DOHH2 (cell line): ENCODE measurements around the gene SIPA1L3.

Experiments
- H3F3A ChIP-seq: fragments of 200-600 bp; sonication (generic), shearing (Covaris generic); 2 replicates; pipeline ENCODE4 v1.6.0; 2016; ENCODE audit warnings: antibody characterized with exemption, mild to moderate bottlenecking; ENCODE audit not compliant: control insufficient read depth, insufficient read depth
- H3K27ac ChIP-seq: fragments of 200-600 bp; sonication (generic); 2 replicates; pipeline ENCODE4 v1.5.1; 2014; ENCODE audit warnings: low read depth, mild to moderate bottlenecking, low read length, moderate library complexity
- H3K27me3 ChIP-seq: fragments of 200-600 bp; sonication (generic); 2 replicates; pipeline ENCODE4 v1.6.1; 2014; ENCODE audit warnings: mild to moderate bottlenecking, low read length, mixed read lengths; ENCODE audit not compliant: control insufficient read depth
- H3K36me3 ChIP-seq: fragments of 200-600 bp; sonication (generic); 2 replicates; pipeline ENCODE4 v1.6.1; 2014; ENCODE audit warnings: mild to moderate bottlenecking, low read length, moderate library complexity, mixed read lengths; ENCODE audit not compliant: control insufficient read depth
- H3K4me1 ChIP-seq: fragments of 200-600 bp; sonication (generic); 2 replicates; pipeline ENCODE4 v1.6.1; 2014; ENCODE audit warnings: mild to moderate bottlenecking, low read length, mixed read lengths; ENCODE audit not compliant: control insufficient read depth
- H3K4me2 ChIP-seq: fragments of 200-600 bp; sonication (generic); 2 replicates; pipeline ENCODE4 v1.6.0; 2014; ENCODE audit warnings: mild to moderate bottlenecking, low read length, moderate library complexity
- H3K4me3 ChIP-seq: fragments of 200-600 bp; sonication (generic); 2 replicates; pipeline ENCODE4 v1.5.1; 2014; ENCODE audit warnings: mild to moderate bottlenecking, low read length, mixed read lengths
- H3K79me2 ChIP-seq: fragments of 200-600 bp; sonication (generic); 2 replicates; pipeline ENCODE4 v1.6.1; 2014; ENCODE audit warnings: mild to moderate bottlenecking, low read length, mixed read lengths; ENCODE audit not compliant: control insufficient read depth
- H3K9me2 ChIP-seq: fragments of 200-600 bp; sonication (generic); replicated peaks from 2 replicates; pipeline ENCODE4 v1.6.1; 2014; ENCODE audit warnings: mild to moderate bottlenecking, low read length, mixed read lengths; ENCODE audit not compliant: control insufficient read depth
- H3K9me3 ChIP-seq: fragments of 200-600 bp; sonication (generic); 2 replicates; pipeline ENCODE4 v1.6.1; 2014; ENCODE audit warnings: antibody characterized with exemption, low read length, mixed read lengths; ENCODE audit not compliant: control insufficient read depth, insufficient read depth
- H4K20me1 ChIP-seq: fragments of 200-600 bp; sonication (generic); 2 replicates; pipeline ENCODE4 v1.6.0; 2014; ENCODE audit warnings: low read depth, mild to moderate bottlenecking, antibody characterized with exemption, low read length, moderate library complexity; ENCODE audit not compliant: control insufficient read depth, insufficient read depth
- CTCF ChIP-seq: fragments of 200-600 bp; sonication (generic); IDR thresholded peaks from one replicate; pipeline ENCODE4 v1.5.1; 2014; ENCODE audit warnings: antibody characterized with exemption, mild to moderate bottlenecking, low read depth, low read length; ENCODE audit not compliant: poor library complexity, severe bottlenecking
- EZH2phosphoT487 ChIP-seq: fragments of 200-600 bp; sonication (generic); IDR thresholded peaks from 2 replicates; pipeline ENCODE4 v1.6.1; 2017; ENCODE audit warnings: borderline replicate concordance, mild to moderate bottlenecking, antibody characterized with exemption, low read length, moderate library complexity, mixed read lengths

The SIPA1L3 gene

DNA sequence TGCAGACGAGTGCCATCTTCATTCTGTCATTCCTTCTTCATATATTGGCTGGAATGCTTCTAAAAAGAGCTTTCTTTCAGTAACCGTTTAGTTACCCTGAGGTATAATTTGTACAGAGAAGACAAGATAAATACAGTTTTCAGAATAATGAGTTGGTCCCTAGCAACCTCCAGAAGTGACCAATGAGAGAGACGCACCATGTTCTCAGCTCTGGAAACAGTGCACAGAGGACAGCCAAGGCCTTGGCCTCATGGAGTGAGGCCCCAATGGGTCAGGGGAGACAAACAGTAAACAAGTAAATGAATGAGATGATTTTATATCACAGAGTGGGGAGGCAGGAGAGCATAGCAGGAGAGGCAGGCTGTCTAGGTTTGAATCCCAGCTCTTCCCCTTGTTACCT is 226.3 kb downstream of the SIPA1L3 start:
- Histone ChIP-seq H3K79me2 (no peaks in the 10 kb centered on the region), H3K4me3 (no peak overlapping the region), H3K9me3 (no peaks in the 10 kb centered on the region), H3K27ac (no peak overlapping the region), H3K4me1 (no peaks in the 10 kb centered on the region), H3K9me2 (no peaks in the 10 kb centered on the region), H3K27me3 (no peaks in the 10 kb centered on the region), H3K36me3 (peaks cover 8% of the 10 kb centered on the region; the same call in 1 of the 2 replicates), H4K20me1 (no peaks in the 10 kb centered on the region), H3K4me2 (no peak overlapping the region), H3F3A (no peaks in the 10 kb centered on the region)
- TF ChIP-seq CTCF (no peak), EZH2phosphoT487 (no peak)

GRCh38 chr19:38134540-38135149 is 227.6 kb downstream of the SIPA1L3 start:
- H3K4me3 ChIP-seq = no peak overlapping the region
- no peaks in the 10 kb centered on the region for H3K9me3 ChIP-seq
- H3K79me2 ChIP-seq = no peaks in the 10 kb centered on the region
- no peaks in the 10 kb centered on the region for H3K9me2 ChIP-seq
- H3F3A ChIP-seq = no peaks in the 10 kb centered on the region
- H3K27me3 ChIP-seq = no peaks in the 10 kb centered on the region
- H3K4me1 ChIP-seq = no peaks in the 10 kb centered on the region
- no peak overlapping the region for H3K27ac ChIP-seq
- no peaks in the 10 kb centered on the region for H4K20me1 ChIP-seq
- TF ChIP-seq CTCF = peak; percentile 78
- no peak for TF ChIP-seq EZH2phosphoT487
- no peak overlapping the region for H3K4me2 ChIP-seq
- H3K36me3 ChIP-seq = peaks cover 8% of the 10 kb centered on the region; the same call in 1 of the 2 replicates

GRCh38 chr19:38135150-38135998 is 228.4 kb downstream of the SIPA1L3 start:
- H3K4me2 ChIP-seq = no peak overlapping the region
- H3K9me3 ChIP-seq = no peaks in the 10 kb centered on the region
- H3K36me3 ChIP-seq = peaks cover 8% of the 10 kb centered on the region; the same call in 1 of the 2 replicates
- H4K20me1 ChIP-seq = no peaks in the 10 kb centered on the region
- H3K4me3 ChIP-seq = no peak overlapping the region
- no peaks in the 10 kb centered on the region for H3K79me2 ChIP-seq
- no peaks in the 10 kb centered on the region for H3F3A ChIP-seq
- H3K27ac ChIP-seq = no peak overlapping the region
- H3K27me3 ChIP-seq = no peaks in the 10 kb centered on the region
- H3K4me1 ChIP-seq = no peaks in the 10 kb centered on the region
- no peaks in the 10 kb centered on the region for H3K9me2 ChIP-seq
- no peak for TF ChIP-seq CTCF
- no peak for TF ChIP-seq EZH2phosphoT487
